ENCODE measurements around the gene CYP2U1.

DNA sequence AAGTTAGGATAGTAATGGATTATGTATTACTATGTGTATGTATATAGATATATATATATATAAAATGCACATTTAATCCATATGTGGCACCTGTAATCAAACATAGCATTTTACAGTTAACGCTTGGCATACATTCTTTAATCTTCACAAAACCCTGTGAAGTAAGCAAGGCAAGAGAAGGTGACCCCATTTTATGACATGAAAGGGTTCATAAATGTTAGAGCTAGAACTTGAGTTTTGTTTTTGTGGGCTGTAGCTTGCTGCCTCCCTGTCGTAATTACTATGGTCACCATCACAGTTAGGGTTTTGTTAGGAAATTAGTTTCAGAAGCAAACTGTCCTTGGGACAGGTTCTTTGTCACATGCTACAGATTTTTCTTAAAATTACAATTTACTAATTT, 13.8 kb upstream of the CYP2U1 start:
- TF ChIP-seq TAF1 (IDR thresholded peaks at IDR 0.05; ENCODE audit: borderline replicate concordance, insufficient read depth, low read length) (no peak), POLR2AphosphoS5 (IDR thresholded peaks at IDR 0.05; ENCODE audit: low read depth, low read length) (no peak), REST (IDR thresholded peaks at IDR 0.05; ENCODE audit: insufficient read depth in 1 of 2, low read depth in 2 of 2, low read length in 2 of 2) (no peak), SIN3A (IDR thresholded peaks at IDR 0.05; ENCODE audit: borderline replicate concordance, insufficient read depth, low read length) (no peak), FOXP2 (optimal IDR thresholded peaks at IDR 0.05; ENCODE audit: borderline replicate concordance, extremely low read depth, extremely low read length, insufficient read depth) (no peak)
